ENCODE results near the gene RPS6KA2.

Gene RPS6KA2

DNA sequence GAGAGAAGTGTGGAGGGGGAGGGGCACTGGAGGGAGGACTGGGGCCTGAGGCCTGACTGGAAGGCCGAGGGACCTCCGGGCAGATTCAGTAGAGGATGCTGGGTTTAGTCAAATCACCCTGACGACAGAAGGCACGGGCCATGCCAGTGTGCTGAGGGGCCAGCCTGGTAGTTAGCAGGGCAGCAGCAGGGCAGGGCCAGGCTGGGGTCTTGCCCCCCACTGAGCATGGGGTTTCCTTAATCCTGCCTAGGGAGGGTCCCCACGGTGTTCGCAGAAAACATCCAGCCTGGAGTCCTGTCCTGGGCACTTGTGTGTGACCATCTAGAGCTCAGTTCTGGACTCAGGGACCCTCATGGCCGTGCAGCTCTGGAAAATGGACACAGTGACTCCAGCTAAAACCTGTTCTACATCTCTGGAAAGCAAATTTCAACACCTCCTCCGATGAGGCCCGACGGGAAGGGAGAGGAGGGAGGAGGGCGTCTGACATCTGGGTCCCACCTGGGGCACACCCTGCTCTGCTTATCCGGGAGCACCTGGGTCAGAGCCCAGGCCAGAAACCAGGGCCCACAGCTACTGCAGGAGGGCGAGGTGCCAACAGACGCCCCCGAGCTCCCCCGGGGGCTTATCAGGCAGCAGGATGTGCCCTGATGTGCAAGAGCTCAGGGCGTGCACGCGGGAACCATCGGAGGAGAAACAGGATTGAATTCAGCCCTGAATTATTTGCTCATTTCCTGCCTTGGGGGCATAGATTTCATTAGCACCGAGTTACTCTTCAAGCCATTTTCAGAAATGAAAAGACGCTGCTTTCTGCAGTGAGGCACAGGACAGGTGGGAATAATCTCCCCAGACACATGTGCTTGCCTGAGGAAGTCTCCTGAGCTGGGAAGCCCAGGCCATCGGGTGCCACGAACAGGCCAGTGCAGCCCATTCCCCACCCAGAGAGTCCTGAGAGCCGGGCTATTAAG is 166.3 kb downstream of the RPS6KA2 start:
- DNase-seq: no peak

DNA sequence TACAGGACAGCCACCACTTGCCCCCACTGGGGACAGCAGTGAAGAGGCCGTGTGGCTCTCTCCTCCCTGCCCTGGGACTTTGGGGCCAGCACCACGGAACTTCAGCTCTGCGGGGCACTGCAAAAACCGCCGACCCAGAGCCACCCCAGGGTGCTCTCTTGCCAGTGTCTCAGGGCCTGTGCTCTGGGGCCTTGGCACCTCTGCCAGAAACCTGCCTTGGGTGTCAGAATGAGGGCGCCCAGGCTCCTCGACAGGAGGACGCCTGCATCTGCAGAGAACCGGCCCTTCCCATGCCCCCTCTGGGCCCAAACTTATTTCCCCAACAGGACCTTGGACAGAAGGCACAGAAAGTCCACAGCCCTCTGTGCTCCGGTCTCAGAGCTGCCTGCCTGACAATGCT is 167.1 kb downstream of the RPS6KA2 start:
- DNase-seq: no peak

DNA sequence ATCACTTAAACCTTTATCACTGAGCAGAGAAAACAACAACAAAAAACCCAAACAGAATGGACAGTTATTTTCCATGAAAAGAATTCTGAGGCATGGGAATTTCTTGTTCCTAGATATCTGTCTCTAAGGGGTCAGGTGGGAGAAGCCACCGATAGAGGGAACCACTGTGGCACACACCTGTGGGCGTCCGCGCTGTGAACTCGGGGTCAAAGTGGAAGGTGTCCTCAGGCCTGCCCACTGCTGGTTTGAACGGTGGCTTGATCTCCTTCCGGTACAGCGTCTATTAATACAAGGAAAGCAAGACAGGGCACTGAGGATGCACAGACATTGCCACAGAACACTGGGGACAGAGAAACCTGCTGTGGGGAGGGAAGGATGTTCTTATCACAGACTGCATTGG is 167.8 kb downstream of the RPS6KA2 start:
- no peak for DNase-seq

DNA sequence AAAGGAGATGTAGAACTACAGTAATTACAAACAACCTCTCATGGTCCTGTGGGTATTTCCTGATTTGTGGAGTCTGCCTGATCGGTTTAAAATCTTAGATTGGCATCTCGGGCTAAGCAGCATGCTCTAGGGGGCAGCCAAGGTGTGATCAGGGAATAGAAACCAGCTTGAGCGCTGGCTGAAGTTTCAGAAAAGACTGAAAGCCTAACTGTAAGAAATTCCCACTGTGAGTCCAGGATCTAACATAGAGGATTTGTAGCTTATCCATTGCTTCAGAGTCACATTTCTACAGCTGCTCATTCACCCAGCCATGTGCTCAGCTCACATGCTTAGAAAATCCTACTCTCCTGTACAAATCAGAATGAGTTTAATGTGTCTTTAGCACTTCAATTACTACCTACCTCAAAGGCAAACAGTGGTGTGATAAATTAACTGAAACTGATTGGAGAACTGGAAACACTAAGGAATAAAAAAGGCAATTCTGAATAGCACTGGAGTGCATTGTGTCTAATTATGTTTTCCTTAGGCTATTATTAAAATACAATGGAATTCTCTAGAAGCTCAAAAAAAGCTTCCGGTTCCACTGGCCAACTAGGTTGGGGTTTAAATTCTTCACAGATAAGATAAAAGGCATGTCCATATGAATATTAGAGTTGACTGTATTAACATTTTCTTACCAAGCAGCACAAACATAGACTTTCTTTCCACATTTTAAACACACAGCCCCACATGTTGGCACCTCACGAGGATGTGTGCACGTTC is 170.5 kb downstream of the RPS6KA2 start:
- no peak for DNase-seq

DNA sequence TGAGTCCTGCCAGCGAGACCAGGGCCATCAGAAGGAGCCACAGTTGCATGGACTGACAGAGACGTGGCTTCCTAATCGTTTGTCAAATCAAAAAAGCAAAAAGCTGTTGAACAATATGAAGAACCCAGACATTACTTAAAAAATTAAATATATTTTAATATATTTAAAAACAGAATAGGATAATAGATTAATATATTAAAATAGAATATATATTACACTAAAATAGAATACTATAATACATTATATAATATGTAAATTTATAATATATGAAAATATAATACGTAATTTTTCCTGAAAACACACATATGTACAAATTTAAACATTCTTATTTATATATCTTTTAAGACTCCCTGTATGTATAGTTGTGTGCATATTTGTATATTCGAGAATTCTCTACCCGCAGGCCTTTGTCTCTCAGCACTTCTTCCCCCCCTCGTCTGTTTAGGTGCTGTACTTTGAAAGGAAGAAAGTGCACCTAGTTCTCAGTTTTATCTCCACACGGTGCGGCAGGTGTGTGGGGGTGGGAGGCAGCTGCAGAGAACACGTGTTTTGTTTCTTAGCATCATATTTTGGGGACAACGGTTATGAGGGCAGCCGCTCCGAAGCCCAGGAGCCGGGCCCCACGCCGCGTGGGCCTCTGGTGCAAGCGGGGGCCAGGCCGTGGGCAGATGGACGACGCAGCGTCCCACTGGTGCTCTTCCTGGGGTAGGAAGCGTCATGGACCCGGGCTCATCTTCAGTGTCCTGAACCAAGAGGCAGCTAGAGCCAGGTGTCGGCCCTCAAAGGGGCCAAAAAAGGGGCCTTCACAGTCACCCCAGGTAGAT is 172.1 kb downstream of the RPS6KA2 start:
- no peak for DNase-seq

- no peak for DNase-seq
Observed at GRCh38 chr6:166453651-166454050, 173.4 kb downstream of the RPS6KA2 start.

DNA sequence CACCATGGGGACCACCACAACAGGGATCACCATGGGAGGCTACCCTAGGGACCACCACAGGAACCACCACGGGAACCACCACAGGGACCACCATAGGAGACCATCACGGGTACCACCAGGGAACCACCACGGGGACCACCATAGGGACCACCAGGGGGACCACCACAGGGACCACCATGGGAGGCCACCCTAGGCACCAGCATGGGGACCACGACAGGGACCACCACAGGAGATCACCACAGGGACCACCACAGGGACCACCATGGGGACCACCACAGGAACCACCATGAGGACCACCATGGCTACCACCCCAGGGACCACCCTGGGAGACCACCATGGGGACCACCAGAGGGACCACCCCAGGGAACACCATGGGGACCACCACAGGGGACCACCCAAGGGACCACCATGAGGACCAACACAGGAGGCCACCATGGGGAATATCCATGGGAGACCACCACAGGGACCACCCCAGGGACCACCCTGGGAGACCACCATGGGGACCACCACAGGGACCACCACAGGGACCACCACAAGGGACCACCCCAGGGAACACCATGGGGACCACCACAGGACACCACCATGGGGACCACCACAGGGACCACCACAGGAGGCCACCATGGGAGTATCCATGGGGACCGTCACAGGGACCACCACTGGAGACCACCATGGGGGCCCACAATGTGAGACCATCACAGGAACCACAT is 176.7 kb downstream of the RPS6KA2 start:
- no peak for DNase-seq

GRCh38 chr6:166449641-166450040 is 177.4 kb downstream of the RPS6KA2 start:
- DNase-seq: no peak

GRCh38 chr6:166449036-166449435 is 178.0 kb downstream of the RPS6KA2 start:
- DNase-seq: no peak

DNA sequence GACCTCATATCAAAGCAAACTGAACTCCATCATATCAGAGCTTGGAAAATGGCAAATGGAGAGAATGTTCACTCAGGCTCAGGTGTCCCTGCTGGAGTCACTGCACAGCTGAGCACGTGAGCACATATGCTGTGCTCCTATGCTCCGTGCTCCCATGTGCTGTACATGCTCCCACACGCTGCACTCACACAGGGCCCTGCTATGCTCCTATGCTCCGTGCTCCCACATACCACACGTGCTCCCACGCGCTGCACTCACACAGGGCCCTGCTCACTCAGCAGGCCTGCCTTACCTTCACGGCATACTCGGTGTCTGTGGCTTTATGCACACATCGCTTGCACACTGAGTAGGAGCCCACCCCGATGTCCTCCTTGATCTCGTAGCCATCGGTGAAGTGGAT is 178.6 kb downstream of the RPS6KA2 start:
- no peak for DNase-seq

GRCh38 chr6:166446567-166447065 is 180.4 kb downstream of the RPS6KA2 start:
- DNase-seq: no peak

DNA sequence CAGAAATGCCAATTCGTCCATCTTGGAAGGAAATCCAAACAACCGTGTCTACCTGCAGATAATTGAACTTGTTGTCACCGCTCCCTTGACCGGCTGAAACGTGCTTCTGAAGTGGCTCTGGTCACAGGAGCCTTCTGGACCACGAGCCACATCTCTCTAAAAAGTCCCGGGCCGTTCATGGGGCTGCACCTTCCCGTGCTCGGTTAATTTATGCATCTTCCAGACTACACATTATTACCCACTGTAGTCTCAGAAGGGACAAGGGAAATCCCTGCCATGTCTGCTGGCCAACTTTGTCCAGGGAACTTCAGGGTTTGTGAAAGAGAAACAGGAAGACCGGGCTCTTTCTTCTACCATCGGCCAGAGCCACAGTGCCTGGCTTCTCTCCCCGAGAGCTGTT is 180.9 kb downstream of the RPS6KA2 start:
- no peak for DNase-seq

DNA sequence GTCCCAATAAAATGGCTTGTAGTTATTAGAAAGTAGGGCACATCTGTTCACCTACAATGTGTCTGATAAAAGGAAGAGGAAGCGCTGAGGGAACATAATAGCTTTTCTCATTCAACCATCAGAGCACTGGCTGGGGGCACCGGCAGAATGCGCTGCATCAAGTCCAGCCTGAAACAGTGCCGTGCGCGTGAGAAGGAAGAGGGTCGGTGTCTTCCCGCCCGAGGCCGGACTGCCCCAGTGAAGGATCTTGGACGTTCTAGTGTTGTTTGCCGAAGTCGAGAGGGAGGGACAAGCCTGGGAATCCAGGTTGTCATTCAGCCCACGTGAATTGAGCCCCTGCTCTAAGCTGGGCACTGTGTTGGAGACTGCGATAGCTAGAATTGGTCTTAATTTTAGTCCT is 182.6 kb downstream of the RPS6KA2 start:
- no peak for DNase-seq

DNA sequence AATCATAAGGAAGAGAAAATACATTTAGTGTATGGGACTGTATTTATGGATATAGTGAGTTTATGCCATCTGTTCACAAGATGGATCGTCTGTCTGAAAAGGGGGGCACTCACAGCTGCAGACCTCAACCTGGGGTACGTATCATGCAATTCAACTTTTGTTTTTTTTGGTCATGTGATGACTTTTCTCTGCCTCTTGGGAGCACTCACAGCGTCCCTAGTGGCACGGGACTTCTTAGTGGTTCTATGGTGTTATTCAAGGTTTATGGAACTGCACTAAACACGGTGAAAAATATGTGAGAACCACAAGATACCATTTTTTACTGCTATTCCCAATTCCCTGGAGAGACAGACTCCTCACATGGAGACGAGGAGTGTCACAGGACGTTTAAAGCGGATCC is 183.9 kb downstream of the RPS6KA2 start:
- no peak for DNase-seq

- DNase-seq: no peak
Observed at GRCh38 chr6:166442131-166442685, 184.8 kb downstream of the RPS6KA2 start.

- no peak for DNase-seq
Observed at GRCh38 chr6:166441325-166442078, 185.5 kb downstream of the RPS6KA2 start.

DNA sequence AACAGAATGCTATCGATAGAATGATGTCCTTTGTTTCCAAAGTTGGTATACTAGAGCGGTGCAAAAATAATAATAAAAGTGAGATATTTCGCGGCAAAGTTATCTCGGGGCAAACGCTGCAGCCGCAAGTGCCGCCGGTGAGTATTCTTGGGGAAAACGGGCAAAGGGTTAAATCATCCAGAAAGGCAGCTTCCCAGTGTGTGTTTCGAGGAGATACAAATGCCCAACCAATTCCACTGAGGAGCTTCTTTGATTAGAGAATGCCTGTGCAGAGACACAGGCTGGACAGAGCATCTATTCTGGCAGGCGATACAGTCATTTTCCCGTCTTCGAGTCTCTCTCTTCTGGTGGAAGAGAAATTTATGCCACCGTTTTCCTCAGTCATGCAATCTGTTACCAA is 186.3 kb downstream of the RPS6KA2 start:
- DNase-seq: no peak

DNA sequence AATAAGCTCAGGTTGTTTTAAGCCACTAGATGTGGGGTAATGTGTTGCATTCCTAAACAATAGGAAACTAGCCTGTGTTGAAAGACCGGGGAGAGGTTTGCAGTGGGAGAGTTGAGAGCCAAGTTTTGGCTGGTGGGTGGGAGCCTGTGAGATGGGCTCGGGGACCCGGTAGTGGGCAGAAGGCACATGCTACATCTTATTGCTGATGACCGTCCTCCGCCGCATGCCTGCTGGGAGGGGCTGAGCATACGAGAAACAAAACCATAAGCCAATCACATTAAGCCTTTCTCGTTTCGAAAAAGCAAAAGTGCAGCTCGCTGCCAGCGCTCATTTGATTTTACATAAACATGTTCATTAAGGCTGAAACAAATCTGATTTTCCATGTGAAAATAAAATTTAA is 186.9 kb downstream of the RPS6KA2 start:
- DNase-seq: no peak

DNA sequence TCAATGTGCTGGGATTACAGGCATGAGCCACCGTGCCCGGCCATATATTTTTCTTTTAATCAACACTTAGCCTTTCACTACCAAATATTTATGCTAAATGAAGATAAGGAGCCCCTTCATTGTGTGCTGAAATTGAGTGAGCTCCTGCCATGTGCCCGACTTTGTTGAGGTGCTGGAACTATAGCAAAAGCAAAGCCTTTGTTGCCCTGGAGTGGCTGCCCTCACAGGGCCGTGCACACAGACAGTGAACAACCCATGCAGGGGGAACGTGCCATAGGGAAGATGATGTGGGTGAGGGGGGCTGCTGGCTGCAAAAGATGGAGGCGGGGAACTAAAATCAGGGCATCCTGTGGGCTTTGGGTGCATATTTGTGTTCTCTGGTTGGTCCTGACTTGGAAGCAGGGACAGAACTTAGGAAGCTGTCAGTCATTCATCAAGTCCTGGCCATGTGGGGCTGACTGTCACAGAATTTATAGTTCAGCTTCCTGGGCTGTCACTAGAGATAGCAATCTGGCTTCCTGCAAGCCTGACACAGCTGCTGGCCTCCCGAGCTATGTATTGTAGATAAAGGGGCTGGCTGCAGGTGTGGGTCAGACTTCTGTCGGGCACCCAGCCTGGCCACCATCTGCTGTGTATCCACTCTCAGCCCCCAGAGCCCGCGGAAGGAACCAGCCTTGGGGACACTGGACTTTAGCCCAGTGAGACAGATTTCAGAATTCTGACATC is 187.5 kb downstream of the RPS6KA2 start:
- no peak for DNase-seq

DNA sequence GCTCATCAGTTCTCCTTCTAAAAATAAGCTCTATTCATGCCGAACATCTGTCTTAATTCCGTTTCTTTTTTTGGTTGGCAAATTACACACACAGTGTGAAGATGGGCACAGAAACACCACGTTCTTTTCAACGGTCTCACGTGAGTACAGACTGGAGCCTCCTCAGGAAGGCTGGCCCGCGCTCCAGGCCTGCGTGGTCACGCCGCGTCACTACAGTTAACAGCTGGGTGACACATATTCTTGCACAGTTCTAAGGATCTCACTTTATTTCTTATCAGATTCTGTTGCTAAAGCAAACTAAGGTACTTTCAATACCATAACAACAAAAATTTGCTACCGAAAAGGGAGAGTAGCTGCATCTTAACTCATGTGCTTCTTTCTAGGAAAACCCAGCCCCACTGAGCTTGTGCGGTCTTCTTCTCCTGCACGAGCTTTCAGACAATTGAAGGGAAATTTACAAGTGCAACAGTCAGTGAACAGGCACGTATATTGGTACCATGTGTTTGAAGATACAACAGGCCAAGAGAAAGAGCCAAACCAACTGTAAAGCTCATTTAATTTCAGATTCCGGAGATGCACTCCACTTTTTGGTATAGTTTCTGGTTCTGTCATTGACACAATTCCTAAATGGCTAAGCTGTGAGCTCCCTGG is 188.7 kb downstream of the RPS6KA2 start:
- no peak for DNase-seq
